Right cardiac atrium (tissue), 5 donors: ENCODE results near the gene LMTK2. TPM values are rescaled to one million over a fixed set of nuclear protein-coding genes. Genes with fewer than 3 reads are reported as not detected.

ENCODE experiments used
- ATAC-seq, 2 donors: fragments of 200-7000 bp; cut with Tn5 transposase; one replicate each; pipeline versions ENCODE4 v1.8.0 to v1.9.1; 2020; ENCODE audit warnings: moderate library complexity in 2 of 2, mild to moderate bottlenecking in 1 of 2
- DNase-seq, 3 donors: peaks; one replicate each; pipeline ENCODE4 v3.0.0-alpha.2; 2020
- H3K27ac ChIP-seq: one replicate; pipeline ENCODE4 v1.5.1; 2013; ENCODE audit warnings: mild to moderate bottlenecking, low read length, control low read depth, moderate library complexity
- H3K27me3 ChIP-seq: one replicate; pipeline ENCODE4 v1.6.1; 2013; ENCODE audit not compliant: control insufficient read depth, insufficient read depth
- H3K4me1 ChIP-seq: one replicate; pipeline ENCODE4 v1.6.1; 2013; ENCODE audit warnings: low read length; ENCODE audit not compliant: control insufficient read depth, insufficient read depth
- H3K4me3 ChIP-seq: one replicate; pipeline ENCODE4 v1.5.1; 2013; ENCODE audit warnings: low read length, control low read depth
- H3K9me3 ChIP-seq: one replicate; pipeline ENCODE4 v1.6.1; 2013; ENCODE audit warnings: low read length; ENCODE audit not compliant: control insufficient read depth
- WGBS: extraction: QIAGEN DNeasy Blood & Tissue Kit; methylation state at CpG from one replicate; pipeline ENCODE4 v1.1.7; 2013; 5-methylcytosine and 5-hydroxymethylcytosine counted together
- intact Hi-C, 4 donors: fragments of 100-400 bp; cut with DNase I; formaldehyde crosslinking; loops; one replicate each; pipeline versions ENCODE4 v1.11.0 to v1.14.0; 2022 to 2023
- polyA plus RNA-seq: library from polyadenylated mRNA; stranded (reverse); fragments of 200-250 nt; gene quantifications from one replicate; pipeline ENCODE4 v1.2.3, GENCODE V29; 2013
- total RNA-seq, 4 donors: library from RNA; stranded (reverse); fragmentation: NEBNext Ultra II Directional; extraction: Animal tissue kit (Norgen Biotek cat#: 25700); gene quantifications; one replicate each; pipeline ENCODE4 v1.2.1, GENCODE V29; 2021
- donor health status: healthy with polysubstance abuse.
- donor health status: DM: no; HTN: yes; CAD: no.
- donor health status: DM: no; HTN: no; CAD: no.
- donor health status: DM: no; HTN: yes; CAD: no; lungs with severe emphysema.
- donor health status: DM: yes; HTN: yes; CAD: no.

Gene LMTK2
- total and polyA plus RNA-seq, 5 donors: 13.1 to 38.5 (median 36.8) TPM

- Histone ChIP-seq H3K27ac (no peak overlapping the region), H3K27me3 (no peaks in the 10 kb centered on the region), H3K4me3 (no peak overlapping the region), H3K9me3 (no peaks in the 10 kb centered on the region), H3K4me1 (no peaks in the 10 kb centered on the region)
- intact Hi-C loops: no loop called here
- 94% methylated on average over 30 of the region's 30 CpGs for WGBS
- ATAC-seq (peak in 1 of 2 donors; percentile 14), DNase-seq (peak in 2 of 3 donors; percentile 36 to 50)
Measured at GRCh38 chr7:98222533-98223195, 116.0 kb downstream of the LMTK2 start.

- 83% methylated on average over 15 of the region's 15 CpGs for WGBS
- no peaks in the 10 kb centered on the region for H3K4me1 ChIP-seq
Measured at GRCh38 chr7:98223351-98223897, 116.8 kb downstream of the LMTK2 start.

GRCh38 chr7:98223898-98224700 lies 117.4 kb downstream of the LMTK2 start:
- peak in 1 of 2 donors; percentile 22 for ATAC-seq
- H3K4me1 ChIP-seq: no peaks in the 10 kb centered on the region
- H3K27ac ChIP-seq: no peak overlapping the region
- peak in 2 of 3 donors; percentile 50 to 52 for DNase-seq
- 90% methylated on average over 21 of the region's 21 CpGs for WGBS
- intact Hi-C loops: no loop called here
- no peak overlapping the region for H3K4me3 ChIP-seq
- no peaks in the 10 kb centered on the region for H3K27me3 ChIP-seq
- no peaks in the 10 kb centered on the region for H3K9me3 ChIP-seq

More at GRCh38 chr7:98223351-98223897, 116.8 kb downstream of the LMTK2 start:
- peak in 2 of 3 donors; percentile 6 to 27 for DNase-seq
- ATAC-seq: no peak
- Histone ChIP-seq H3K27me3 (no peaks in the 10 kb centered on the region), H3K9me3 (no peaks in the 10 kb centered on the region), H3K27ac (no peak overlapping the region), H3K4me3 (no peak overlapping the region)
- intact Hi-C loops: no loop called here

GRCh38 chr7:98224701-98225181 lies 118.1 kb downstream of the LMTK2 start:
- Histone ChIP-seq H3K4me1 (no peaks in the 10 kb centered on the region), H3K9me3 (no peaks in the 10 kb centered on the region), H3K27ac (no peak overlapping the region), H3K4me3 (no peak overlapping the region), H3K27me3 (no peaks in the 10 kb centered on the region)
- DNase-seq (peak in 2 of 3 donors; percentile 41 to 60), ATAC-seq (no peak)
- intact Hi-C loops: no loop called here
- WGBS: 93% methylated on average over 21 of the region's 21 CpGs

GRCh38 chr7:98225913-98226614 lies 119.4 kb downstream of the LMTK2 start:
- H3K4me3 ChIP-seq: no peak overlapping the region
- intact Hi-C loops: no loop called here
- no peaks in the 10 kb centered on the region for H3K27me3 ChIP-seq
- H3K9me3 ChIP-seq: no peaks in the 10 kb centered on the region
- no peak for ATAC-seq
- H3K4me1 ChIP-seq: no peaks in the 10 kb centered on the region
- 86% methylated on average over 16 of the region's 16 CpGs for WGBS
- DNase-seq: peak in 2 of 3 donors; percentile 6 to 18
- H3K27ac ChIP-seq: no peak overlapping the region

- Histone ChIP-seq H3K4me1 (no peaks in the 10 kb centered on the region), H3K9me3 (no peaks in the 10 kb centered on the region), H3K4me3 (no peak overlapping the region), H3K27ac (no peak overlapping the region), H3K27me3 (no peaks in the 10 kb centered on the region)
- DNase-seq (peak in 2 of 3 donors; percentile 45 to 51), ATAC-seq (no peak)
- intact Hi-C loops: no loop called here
- 85% methylated on average over 18 of the region's 18 CpGs for WGBS
Measured at GRCh38 chr7:98227939-98228338, 121.3 kb downstream of the LMTK2 start.

- 92% methylated on average over 16 of the region's 16 CpGs for WGBS
- ATAC-seq (no peak), DNase-seq (peak in 2 of 3 donors; percentile 19 to 50)
- no peaks in the 10 kb centered on the region for H3K27me3 ChIP-seq
- no peaks in the 10 kb centered on the region for H3K9me3 ChIP-seq
- H3K27ac ChIP-seq: no peak overlapping the region
- no peaks in the 10 kb centered on the region for H3K4me1 ChIP-seq
- intact Hi-C loops: no loop called here
- no peak overlapping the region for H3K4me3 ChIP-seq
Measured at GRCh38 chr7:98228801-98229200, 122.1 kb downstream of the LMTK2 start.

- intact Hi-C loops: no loop called here
- Histone ChIP-seq H3K27ac (no peak overlapping the region), H3K4me1 (no peaks in the 10 kb centered on the region), H3K27me3 (no peaks in the 10 kb centered on the region), H3K9me3 (no peaks in the 10 kb centered on the region), H3K4me3 (no peak overlapping the region)
- DNase-seq (peak in 2 of 3 donors; percentile 36 to 44), ATAC-seq (no peak)
- WGBS: 86% methylated on average over 11 of the region's 11 CpGs
Measured at GRCh38 chr7:98229441-98229840, 122.8 kb downstream of the LMTK2 start.

- WGBS: 88% methylated on average over 17 of the region's 17 CpGs
- ATAC-seq (no peak), DNase-seq (peak in 2 of 3 donors; percentile 30 to 50)
- intact Hi-C loops: no loop called here
- H3K4me1 ChIP-seq: no peaks in the 10 kb centered on the region
- no peaks in the 10 kb centered on the region for H3K27me3 ChIP-seq
- no peak overlapping the region for H3K27ac ChIP-seq
- H3K9me3 ChIP-seq: no peaks in the 10 kb centered on the region
- no peak overlapping the region for H3K4me3 ChIP-seq
Measured at GRCh38 chr7:98229991-98230745, 123.5 kb downstream of the LMTK2 start.

GRCh38 chr7:98230746-98231471 lies 124.2 kb downstream of the LMTK2 start:
- WGBS: 94% methylated on average over 30 of the region's 30 CpGs
- peak in 2 of 3 donors; percentile 55 to 57 for DNase-seq

More at GRCh38 chr7:98230746-98231471, 124.2 kb downstream of the LMTK2 start:
- Histone ChIP-seq H3K9me3 (no peaks in the 10 kb centered on the region), H3K27me3 (no peaks in the 10 kb centered on the region), H3K27ac (no peak overlapping the region), H3K4me1 (no peaks in the 10 kb centered on the region), H3K4me3 (no peak overlapping the region)
- no peak for ATAC-seq
- intact Hi-C loops: no loop called here
